Mesodermal cell (in vitro differentiated cells): ENCODE results near the gene IFI27L1.

Source experiments
- H3K27ac ChIP-seq: 2 replicates; pipeline ENCODE4 v1.7.0; 2013; ENCODE audit warnings: mild to moderate bottlenecking, low read depth, low read length, moderate library complexity; ENCODE audit not compliant: severe bottlenecking
- H3K36me3 ChIP-seq: 2 replicates; pipeline ENCODE4 v1.7.1; 2013; ENCODE audit warnings: mild to moderate bottlenecking, low read length, moderate library complexity; ENCODE audit not compliant: control insufficient read depth, insufficient read depth
- H3K4me1 ChIP-seq: one replicate; pipeline ENCODE4 v1.7.1; 2013; ENCODE audit warnings: mild to moderate bottlenecking, low read length; ENCODE audit not compliant: insufficient read depth, control insufficient read depth, poor library complexity, severe bottlenecking
- H3K4me3 ChIP-seq: 2 replicates; pipeline ENCODE4 v1.7.0; 2013; ENCODE audit warnings: low read length, control low read depth, mild to moderate bottlenecking; ENCODE audit not compliant: insufficient read depth, poor library complexity, severe bottlenecking; ENCODE audit errors: extremely low read depth
- H3K9me3 ChIP-seq: 2 replicates; pipeline ENCODE4 v1.7.1; 2013; ENCODE audit warnings: mild to moderate bottlenecking, low read length, moderate library complexity; ENCODE audit not compliant: control insufficient read depth
- WGBS, 2 experiments: methylation state at CpG; one replicate each; pipeline ENCODE4 v1.1.5; 2013; ENCODE audit warnings: missing lambda C conversion rate in 2 of 2; ENCODE audit not compliant: insufficient coverage in 2 of 2; 5-methylcytosine and 5-hydroxymethylcytosine counted together

IFI27L1 gene

GRCh38 chr14:94049625-94050023, 31.5 kb upstream of the IFI27L1 start:
- Histone ChIP-seq H3K27ac (no peak overlapping the region), H3K9me3 (no peaks in the 10 kb centered on the region), H3K4me3 (no peak overlapping the region), H3K4me1 (no peaks in the 10 kb centered on the region), H3K36me3 (peaks cover 93% of the 10 kb centered on the region)
- WGBS, 2 experiments, result 100% methylated on average over 1 of the region's 2 CpGs

DNA sequence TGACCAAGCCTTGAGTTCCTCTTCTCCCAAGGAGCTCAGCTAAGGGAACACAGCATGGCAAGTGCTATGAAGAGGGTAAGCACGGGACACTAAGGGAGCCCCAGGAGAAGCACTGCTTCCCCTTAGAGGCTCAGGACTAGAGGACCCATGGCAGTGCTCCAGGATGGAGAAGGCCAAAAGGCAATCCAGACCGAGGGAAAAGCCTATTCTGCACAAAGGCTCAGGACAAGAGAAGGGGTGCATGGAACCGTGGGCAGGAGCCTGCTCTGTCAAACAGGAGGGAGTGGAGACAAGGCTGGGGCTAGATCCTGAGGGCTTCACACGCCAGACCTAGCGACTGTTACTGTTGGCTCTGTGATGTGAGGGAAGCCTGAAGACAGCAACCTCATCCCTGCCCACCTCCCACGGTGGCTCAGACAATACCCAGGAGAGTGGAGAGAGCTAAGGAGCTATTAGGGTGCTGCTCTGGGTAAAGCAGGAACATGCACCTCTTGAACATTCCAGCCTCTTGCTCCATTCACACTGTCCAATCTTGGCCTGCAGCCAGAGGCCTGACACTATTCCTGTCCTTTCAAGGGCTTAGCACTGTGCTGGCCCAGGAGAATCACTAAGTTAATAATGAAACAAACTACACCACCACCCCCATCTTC, 30.8 kb upstream of the IFI27L1 start:
- Histone ChIP-seq H3K4me3 (no peak overlapping the region), H3K9me3 (no peaks in the 10 kb centered on the region), H3K4me1 (no peaks in the 10 kb centered on the region), H3K27ac (no peak overlapping the region), H3K36me3 (peaks cover 95% of the 10 kb centered on the region)
- 98 to 99% methylated on average over 4 to 5 of the region's 6 CpGs for WGBS, 2 experiments

GRCh38 chr14:94051115-94051514, 30.0 kb upstream of the IFI27L1 start:
- Histone ChIP-seq H3K9me3 (no peaks in the 10 kb centered on the region), H3K27ac (no peak overlapping the region), H3K36me3 (peaks cover 96% of the 10 kb centered on the region), H3K4me3 (no peak overlapping the region), H3K4me1 (no peaks in the 10 kb centered on the region)
- 80 to 89% methylated on average over 8 to 9 of the region's 9 CpGs for WGBS, 2 experiments

DNA sequence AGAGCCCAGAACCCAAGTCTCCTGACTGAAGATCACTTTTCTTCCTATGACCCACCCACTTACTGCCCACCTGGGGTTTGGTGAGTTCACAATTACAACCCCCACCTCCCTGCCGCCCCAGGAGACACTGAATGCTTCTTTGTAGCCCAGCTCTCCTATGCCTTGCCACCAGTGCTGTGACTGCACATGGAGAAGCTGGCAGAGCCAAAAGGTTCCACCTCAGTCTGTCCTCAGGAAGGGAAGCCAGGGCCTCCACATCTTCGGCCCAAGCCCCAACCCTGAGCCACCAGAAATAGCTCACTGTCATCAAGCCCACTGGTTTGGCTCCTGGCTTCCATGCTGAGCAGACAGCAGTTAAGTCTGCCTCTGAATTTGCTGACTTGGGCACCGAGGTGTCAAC, 29.3 kb upstream of the IFI27L1 start:
- Histone ChIP-seq H3K27ac (no peak overlapping the region), H3K9me3 (no peaks in the 10 kb centered on the region), H3K4me3 (no peak overlapping the region), H3K4me1 (no peaks in the 10 kb centered on the region), H3K36me3 (peaks cover 97% of the 10 kb centered on the region)
- 85 to 100% methylated on average over 1 to 3 of the region's 3 CpGs for WGBS, 2 experiments

- Histone ChIP-seq H3K4me3 (no peak overlapping the region), H3K9me3 (no peaks in the 10 kb centered on the region), H3K27ac (no peak overlapping the region), H3K36me3 (peaks cover 97% of the 10 kb centered on the region), H3K4me1 (no peaks in the 10 kb centered on the region)
- 91 to 92% methylated on average over 1 of the region's 1 CpG for WGBS, 2 experiments
Observed at GRCh38 chr14:94052199-94052598, 28.9 kb upstream of the IFI27L1 start.

GRCh38 chr14:94052662-94053061, 28.4 kb upstream of the IFI27L1 start:
- Histone ChIP-seq H3K4me1 (no peaks in the 10 kb centered on the region), H3K9me3 (no peaks in the 10 kb centered on the region), H3K27ac (no peak overlapping the region), H3K36me3 (peaks cover 97% of the 10 kb centered on the region), H3K4me3 (no peak overlapping the region)
- WGBS, 2 experiments, result 93 to 100% methylated on average over 1 to 2 of the region's 4 CpGs

DNA sequence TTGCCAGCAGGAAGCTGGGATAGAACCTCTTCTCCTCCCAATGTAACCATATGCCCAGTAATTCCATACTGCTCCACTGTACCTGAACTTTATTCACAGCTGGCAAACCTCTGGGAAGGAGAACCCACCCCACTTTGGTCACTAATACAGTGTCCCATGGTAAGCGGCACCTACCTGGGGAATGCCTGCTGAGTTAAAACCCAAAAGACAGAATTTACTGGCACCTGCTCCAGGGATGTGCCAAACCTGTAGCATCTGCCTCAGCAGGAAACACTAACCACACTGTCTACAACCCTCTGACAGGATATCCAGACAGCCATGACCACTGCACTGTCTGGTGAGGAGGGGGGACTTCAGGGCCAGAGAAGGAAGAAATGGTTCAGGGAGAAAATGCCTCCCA, 26.7 kb upstream of the IFI27L1 start:
- WGBS, 2 experiments, result 100% methylated on average over 1 of the region's 1 CpG
- Histone ChIP-seq H3K36me3 (peaks cover 96% of the 10 kb centered on the region), H3K27ac (no peak overlapping the region), H3K4me3 (no peak overlapping the region), H3K9me3 (no peaks in the 10 kb centered on the region), H3K4me1 (no peaks in the 10 kb centered on the region)

GRCh38 chr14:94054936-94055335, 26.2 kb upstream of the IFI27L1 start:
- Histone ChIP-seq H3K36me3 (peaks cover 96% of the 10 kb centered on the region), H3K9me3 (no peaks in the 10 kb centered on the region), H3K27ac (no peak overlapping the region), H3K4me1 (no peaks in the 10 kb centered on the region), H3K4me3 (no peak overlapping the region)
- 91 to 99% methylated on average over 7 of the region's 7 CpGs for WGBS, 2 experiments

DNA sequence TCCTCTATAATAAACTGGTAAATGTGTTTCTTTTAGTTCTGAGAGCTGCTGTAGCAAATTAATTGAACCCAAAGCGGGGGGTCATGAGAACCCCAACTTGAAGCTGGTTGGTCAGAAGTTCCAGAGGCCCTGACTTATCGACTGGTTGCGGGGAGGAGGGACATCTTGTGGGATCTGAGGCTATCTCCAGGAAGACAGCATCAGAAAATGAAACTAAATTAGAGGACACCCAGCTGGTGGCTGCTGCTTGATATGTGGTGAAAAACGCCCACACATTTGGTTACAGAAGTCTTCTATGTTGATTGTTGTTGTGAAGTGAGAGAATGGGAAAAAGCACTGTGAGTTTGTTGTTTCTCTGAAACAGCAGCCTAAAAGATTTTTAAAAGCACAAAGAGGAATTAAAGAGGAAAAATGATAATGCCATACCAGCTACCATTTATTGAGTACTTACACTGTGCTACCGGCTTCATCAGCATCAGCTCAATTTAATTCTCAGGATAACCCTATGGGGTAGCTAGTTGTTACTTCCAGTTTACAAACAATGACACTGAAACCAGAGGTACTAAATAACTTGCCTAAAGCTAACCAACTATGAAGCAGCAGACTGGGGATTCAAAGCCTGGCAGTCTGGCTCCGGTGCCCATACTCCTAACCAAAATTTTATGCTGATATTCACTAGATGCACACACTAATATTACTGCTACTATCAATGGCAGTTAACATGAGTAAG, 24.4 kb upstream of the IFI27L1 start:
- Histone ChIP-seq H3K4me1 (no peaks in the 10 kb centered on the region), H3K36me3 (peaks cover 96% of the 10 kb centered on the region), H3K27ac (no peak overlapping the region), H3K9me3 (no peaks in the 10 kb centered on the region), H3K4me3 (no peak overlapping the region)
- 92 to 98% methylated on average over 4 to 5 of the region's 6 CpGs for WGBS, 2 experiments

DNA sequence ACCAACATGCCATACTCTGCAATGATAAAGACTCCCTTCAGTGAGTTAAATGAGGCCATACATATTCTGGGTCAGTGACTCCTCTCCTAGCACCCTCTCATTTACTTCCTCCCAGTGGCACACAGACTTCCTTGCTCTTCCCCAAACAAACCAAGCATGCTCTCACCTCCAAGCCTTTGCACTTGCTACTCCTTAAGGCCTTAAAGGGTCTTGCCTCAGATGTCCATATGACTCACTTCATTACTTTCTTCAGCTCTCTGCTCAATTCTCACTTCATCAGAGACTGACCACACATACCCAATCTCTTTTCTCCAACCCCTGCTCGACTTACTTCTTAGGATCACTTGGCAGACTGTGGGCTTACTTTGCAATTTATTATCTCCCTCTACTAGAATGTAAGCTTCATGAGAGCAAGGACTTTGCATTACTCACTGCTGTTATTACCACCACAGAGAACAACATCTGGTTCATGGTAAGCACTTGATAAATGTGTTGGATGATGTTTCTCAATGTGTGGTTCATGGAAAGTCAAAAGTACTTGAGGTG, 22.9 kb upstream of the IFI27L1 start:
- Histone ChIP-seq H3K27ac (no peak overlapping the region), H3K4me1 (peaks cover 3% of the 10 kb centered on the region), H3K9me3 (no peaks in the 10 kb centered on the region), H3K4me3 (no peak overlapping the region), H3K36me3 (peaks cover 93% of the 10 kb centered on the region)
- WGBS, 2 experiments, result 100% methylated on average over 1 of the region's 1 CpG

GRCh38 chr14:94058674-94059138, 22.4 kb upstream of the IFI27L1 start:
- H3K4me1 ChIP-seq, result peaks cover 3% of the 10 kb centered on the region
- no peaks in the 10 kb centered on the region for H3K9me3 ChIP-seq
- H3K27ac ChIP-seq, result no peak overlapping the region
- H3K4me3 ChIP-seq, result no peak overlapping the region
- peaks cover 89% of the 10 kb centered on the region for H3K36me3 ChIP-seq
- 84 to 96% methylated on average over 5 of the region's 5 CpGs for WGBS, 2 experiments
